Liver (tissue), 9 donors: ENCODE results near the gene COL6A2. TPM values are rescaled to one million over a fixed set of nuclear protein-coding genes. Genes with fewer than 3 reads are reported as not detected.

Source experiments
- DNase-seq: peaks from one replicate; pipeline ENCODE4 v3.0.0-alpha.2; 2017; ENCODE audit warnings: low spot score
- H3K27ac ChIP-seq, 2 donors: one replicate each; pipeline ENCODE4 v1.7.0; 2013; ENCODE audit warnings: inconsistent platforms in 2 of 2, low read length in 2 of 2, control low read depth in 1 of 2, low read depth in 1 of 2, mild to moderate bottlenecking in 1 of 2
- H3K27me3 ChIP-seq, 4 donors: one replicate each; pipeline versions ENCODE4 v1.6.1 to v1.7.0; 2013; ENCODE audit warnings: low read length in 3 of 4, inconsistent platforms in 1 of 4, mild to moderate bottlenecking in 1 of 4, moderate library complexity in 1 of 4; ENCODE audit not compliant: control insufficient read depth in 4 of 4, insufficient read depth in 4 of 4
- H3K36me3 ChIP-seq, 4 donors: one replicate each; pipeline versions ENCODE4 v1.6.1 to v1.7.0; 2013; ENCODE audit warnings: low read length in 3 of 4, mild to moderate bottlenecking in 3 of 4, low read depth in 1 of 4, moderate library complexity in 1 of 4; ENCODE audit not compliant: control insufficient read depth in 4 of 4, insufficient read depth in 3 of 4
- H3K4me1 ChIP-seq, 4 donors: one replicate each; pipeline versions ENCODE4 v1.6.1 to v1.7.0; 2013; ENCODE audit warnings: low read length in 3 of 4, mild to moderate bottlenecking in 3 of 4, moderate library complexity in 1 of 4; ENCODE audit not compliant: control insufficient read depth in 4 of 4, insufficient read depth in 4 of 4
- H3K4me3 ChIP-seq, 3 donors: one replicate each; pipeline versions ENCODE4 v1.6.1 to v1.7.0; 2013; ENCODE audit warnings: low read length in 3 of 3, control low read depth in 1 of 3, low read depth in 1 of 3, mild to moderate bottlenecking in 1 of 3
- H3K9ac ChIP-seq, 2 donors: one replicate each; pipeline ENCODE4 v1.7.0; 2013; ENCODE audit warnings: low read length in 2 of 2, mild to moderate bottlenecking in 2 of 2, moderate library complexity in 2 of 2, control low read depth in 1 of 2, low read depth in 1 of 2
- H3K9me3 ChIP-seq, 4 donors: one replicate each; pipeline versions ENCODE4 v1.6.1 to v1.7.0; 2013; ENCODE audit warnings: low read length in 3 of 4; ENCODE audit not compliant: control insufficient read depth in 4 of 4
- ATF3 ChIP-seq: IDR thresholded peaks from 2 replicates; pipeline ENCODE4 v1.6.1; 2016; ENCODE audit warnings: antibody characterized with exemption
- CTCF ChIP-seq: fragments of 150-350 bp; IDR thresholded peaks from 2 replicates; pipeline ENCODE4 v1.5.1; 2017; ENCODE audit warnings: improper control_type of control experiment, low read depth, low read length; ENCODE audit not compliant: missing input control
- EGR1 ChIP-seq, 2 donors: IDR thresholded peaks; 2 replicates each; pipeline ENCODE4 v1.6.1; 2016 to 2018; ENCODE audit warnings: antibody characterized with exemption in 2 of 2, low read depth in 2 of 2
- FOXA1 ChIP-seq: IDR thresholded peaks from 2 replicates; pipeline ENCODE4 v1.6.1; 2016; ENCODE audit warnings: antibody characterized with exemption
- FOXA2 ChIP-seq: IDR thresholded peaks from 2 replicates; pipeline ENCODE4 v1.6.1; 2016; ENCODE audit warnings: antibody characterized with exemption
- GABPA ChIP-seq, 2 donors: IDR thresholded peaks in 1 of 2; conservative IDR thresholded peaks in 1 of 2; 2 replicates each; pipeline ENCODE4 v1.6.1; 2016; ENCODE audit warnings: antibody characterized with exemption in 2 of 2, mild to moderate bottlenecking in 1 of 2, moderate library complexity in 1 of 2
- HNF4A ChIP-seq, 2 donors: conservative IDR thresholded peaks; 2 replicates each; pipeline ENCODE4 v1.6.1; 2016; ENCODE audit warnings: antibody characterized with exemption in 2 of 2, mild to moderate bottlenecking in 2 of 2
- HNF4G ChIP-seq: IDR thresholded peaks from 2 replicates; pipeline ENCODE4 v1.6.1; 2016; ENCODE audit warnings: antibody characterized with exemption
- JUND ChIP-seq, 2 donors: IDR thresholded peaks; 2 replicates each; pipeline ENCODE4 v1.6.1; 2016; ENCODE audit warnings: antibody characterized with exemption in 2 of 2
- MAX ChIP-seq: IDR thresholded peaks from 2 replicates; pipeline ENCODE4 v1.6.1; 2016; ENCODE audit warnings: antibody characterized with exemption
- NR2F2 ChIP-seq: IDR thresholded peaks from 2 replicates; pipeline ENCODE4 v1.6.1; 2016; ENCODE audit warnings: antibody characterized with exemption
- RAD21 ChIP-seq, 2 donors: IDR thresholded peaks; 2 replicates each; pipeline ENCODE4 v1.6.1; 2016; ENCODE audit warnings: antibody characterized with exemption in 2 of 2, mild to moderate bottlenecking in 2 of 2
- REST ChIP-seq: IDR thresholded peaks from 2 replicates; pipeline ENCODE4 v1.6.1; 2016; ENCODE audit warnings: antibody characterized with exemption, mild to moderate bottlenecking
- RXRA ChIP-seq, 2 donors: IDR thresholded peaks; 2 replicates each; pipeline ENCODE4 v1.6.1; 2017 to 2018; ENCODE audit warnings: antibody characterized with exemption in 2 of 2, mild to moderate bottlenecking in 1 of 2
- SP1 ChIP-seq: IDR thresholded peaks from 2 replicates; pipeline ENCODE4 v1.6.1; 2018; ENCODE audit warnings: antibody characterized with exemption, mild to moderate bottlenecking
- TAF1 ChIP-seq: conservative IDR thresholded peaks from 2 replicates; pipeline ENCODE4 v1.6.1; 2016; ENCODE audit warnings: antibody characterized with exemption, mild to moderate bottlenecking
- YY1 ChIP-seq: IDR thresholded peaks from 2 replicates; pipeline ENCODE4 v1.6.1; 2016; ENCODE audit warnings: antibody characterized with exemption, mild to moderate bottlenecking
- ZBTB33 ChIP-seq: IDR thresholded peaks from 2 replicates; pipeline ENCODE4 v1.6.1; 2016; ENCODE audit warnings: antibody characterized with exemption
- WGBS: extraction: QIAGEN DNeasy Blood & Tissue Kit; methylation state at CpG from one replicate; pipeline ENCODE4 v1.1.7; 2013; 5-methylcytosine and 5-hydroxymethylcytosine counted together
- polyA plus RNA-seq, 2 donors: library from polyadenylated mRNA; stranded (reverse) in 1 of 2; unstranded in 1 of 2; fragments of 200-250 nt in 1 of 2; fragments of >200 nt in 1 of 2; fragmentation: Nextera tagmentation in 1 of 2; extraction: Ambion mirVana in 1 of 2; gene quantifications; one replicate each; pipeline versions ENCODE4 v1.2.1 to v1.2.3, GENCODE V29; 2013 to 2015
- total RNA-seq, 2 donors: library from RNA; depleted of rRNA; stranded (reverse); fragments of >200 nt; gene quantifications; one replicate each; pipeline ENCODE4 v1.2.3, GENCODE V29; 2014
- donor health status: healthy.
- donor health status: healthy.
- donor health status: healthy.
- donor health status: healthy.
- donor health status: healthy.

The COL6A2 gene
- total and polyA plus RNA-seq, 4 donors: 5.8 to 80.8 (median 41.7) TPM

- Histone ChIP-seq H3K36me3 (no peaks in the 10 kb centered on the region), H3K27me3 (peaks cover 0 to 4% (median under 1%) of the 10 kb centered on the region in 4 donors), H3K27ac (peak overlapping the region; percentile 25 to 47), H3K4me3 (no peak overlapping the region), H3K9me3 (peaks cover 0 to 3% (median 0%) of the 10 kb centered on the region in 4 donors), H3K4me1 (peaks cover 0 to 7% (median 2%) of the 10 kb centered on the region in 4 donors), H3K9ac (no peak overlapping the region)
- WGBS: 81% methylated on average over 32 of the region's 32 CpGs
- no peak for TF ChIP-seq HNF4A (conservative IDR thresholded peaks at IDR 0.05)
- no peak for TF ChIP-seq CTCF
- no peak for TF ChIP-seq YY1
- no peak for TF ChIP-seq ZBTB33
- no peak for TF ChIP-seq EGR1 (IDR thresholded peaks at IDR 0.05; ENCODE audit: low read depth in 2 of 2)
- peak; percentile 30 for DNase-seq
These were observed 30.3 kb upstream of the COL6A2 start for GRCh38 chr21:46067505-46068201.

- 67% methylated on average over 14 of the region's 14 CpGs for WGBS
- Histone ChIP-seq H3K27me3 (peaks cover 0 to 4% (median under 1%) of the 10 kb centered on the region in 4 donors), H3K4me1 (peaks cover 0 to 7% (median 2%) of the 10 kb centered on the region in 4 donors), H3K27ac (no peak overlapping the region), H3K4me3 (no peak overlapping the region), H3K9ac (no peak overlapping the region), H3K9me3 (no peaks in the 10 kb centered on the region), H3K36me3 (no peaks in the 10 kb centered on the region)
- no peak for TF ChIP-seq CTCF
- TF ChIP-seq REST: no peak
- no peak for TF ChIP-seq TAF1
- TF ChIP-seq HNF4G: no peak
- TF ChIP-seq MAX: no peak
- no peak for TF ChIP-seq RXRA (IDR thresholded peaks at IDR 0.05)
- TF ChIP-seq FOXA2: no peak
- TF ChIP-seq JUND (IDR thresholded peaks at IDR 0.05): no peak
- TF ChIP-seq ATF3: no peak
- TF ChIP-seq RAD21 (IDR thresholded peaks at IDR 0.05): no peak
- no peak for TF ChIP-seq YY1
- no peak for TF ChIP-seq GABPA (IDR thresholded peaks at IDR 0.05 in 1 of 2, conservative IDR thresholded peaks at IDR 0.05 in 1 of 2)
- TF ChIP-seq NR2F2: no peak
- TF ChIP-seq ZBTB33: no peak
- no peak for TF ChIP-seq EGR1 (IDR thresholded peaks at IDR 0.05; ENCODE audit: low read depth in 2 of 2)
- TF ChIP-seq HNF4A (conservative IDR thresholded peaks at IDR 0.05): no peak
- TF ChIP-seq SP1: no peak
- no peak for TF ChIP-seq FOXA1
- DNase-seq: no peak
These were observed 29.3 kb upstream of the COL6A2 start for GRCh38 chr21:46068516-46069079.
